Urinary bladder (tissue), 4 donors: ENCODE data around the gene SLC24A4. TPM values are rescaled to one million over a fixed set of nuclear protein-coding genes. Genes with fewer than 3 reads are reported as not detected.
A peak's percentile ranks its signal among the peaks of the same experiment; 100 is the strongest.

Source experiments
- DNase-seq: peaks from one replicate; pipeline ENCODE4 v3.0.0-alpha.2; 2015; ENCODE audit errors: extremely low spot score
- H3K27ac ChIP-seq: one replicate; pipeline ENCODE4 v1.5.1; 2013; ENCODE audit warnings: low read depth, mild to moderate bottlenecking, moderate library complexity
- H3K36me3 ChIP-seq: one replicate; pipeline ENCODE4 v1.6.1; 2013; ENCODE audit warnings: mild to moderate bottlenecking, moderate library complexity; ENCODE audit not compliant: insufficient read depth
- H3K4me1 ChIP-seq: one replicate; pipeline ENCODE4 v1.6.1; 2013; ENCODE audit warnings: mild to moderate bottlenecking, moderate library complexity; ENCODE audit not compliant: insufficient read depth
- H3K4me3 ChIP-seq: one replicate; pipeline ENCODE4 v1.5.1; 2013; ENCODE audit warnings: low read depth, low read length
- WGBS: extraction: QIAGEN DNeasy Blood & Tissue Kit; methylation state at CpG from one replicate; pipeline ENCODE4 v1.1.7; 2013; 5-methylcytosine and 5-hydroxymethylcytosine counted together
- polyA plus RNA-seq: library from polyadenylated mRNA; stranded (reverse); fragments of 200-250 nt; gene quantifications from one replicate; pipeline ENCODE4 v1.2.3, GENCODE V29; 2013
- total RNA-seq: library from RNA; depleted of rRNA; stranded (reverse); fragments of >200 nt; gene quantifications from one replicate; pipeline ENCODE4 v1.2.3, GENCODE V29; 2014
- donor health status: healthy with polysubstance abuse.
- donor health status: healthy.

SLC24A4 gene
- total RNA-seq (0.85 TPM), polyA plus RNA-seq (0.18 TPM)

GRCh38 chr14:92323011-92323915 is at the start of gene SLC24A4:
TSS of gene SLC24A4 (plus strand) at chr14:92323165. CDS start at chr14:92323831, 666 bp downstream.
- Histone ChIP-seq H3K4me1 (no peaks in the 10 kb centered on the region), H3K36me3 (no peaks in the 10 kb centered on the region), H3K27ac (no peak within 1 kb of the TSS), H3K4me3 (peak within 1 kb of the TSS; percentile 43)
- under 1% methylated on average over 117 of the region's 117 CpGs for WGBS
- no peak for DNase-seq

GRCh38 chr14:92273166-92273565 is 49.8 kb upstream of the SLC24A4 start:
- Histone ChIP-seq H3K27ac (no peak overlapping the region), H3K4me1 (no peaks in the 10 kb centered on the region), H3K36me3 (no peaks in the 10 kb centered on the region), H3K4me3 (no peak overlapping the region)
- DNase-seq: no peak
- WGBS: 79% methylated on average over 2 of the region's 2 CpGs

- DNase-seq: no peak
- Histone ChIP-seq H3K36me3 (no peaks in the 10 kb centered on the region), H3K4me3 (no peak overlapping the region), H3K27ac (no peak overlapping the region), H3K4me1 (no peaks in the 10 kb centered on the region)
- 87% methylated on average over 7 of the region's 7 CpGs for WGBS
Observed at GRCh38 chr14:92274055-92274454, 48.9 kb upstream of the SLC24A4 start.

GRCh38 chr14:92276074-92276473 is 46.9 kb upstream of the SLC24A4 start:
- H3K4me3 ChIP-seq: no peak overlapping the region
- DNase-seq: no peak
- WGBS: 86% methylated on average over 7 of the region's 7 CpGs
- no peaks in the 10 kb centered on the region for H3K36me3 ChIP-seq
- no peak overlapping the region for H3K27ac ChIP-seq
- H3K4me1 ChIP-seq: no peaks in the 10 kb centered on the region

GRCh38 chr14:92277031-92277430 is 45.9 kb upstream of the SLC24A4 start:
- no peak for DNase-seq
- Histone ChIP-seq H3K4me3 (no peak overlapping the region), H3K36me3 (no peaks in the 10 kb centered on the region), H3K4me1 (no peaks in the 10 kb centered on the region), H3K27ac (no peak overlapping the region)
- 86% methylated on average over 5 of the region's 5 CpGs for WGBS

GRCh38 chr14:92280554-92281262 is 42.3 kb upstream of the SLC24A4 start:
- H3K36me3 ChIP-seq: no peaks in the 10 kb centered on the region
- H3K27ac ChIP-seq: no peak overlapping the region
- no peak for DNase-seq
- H3K4me1 ChIP-seq: no peaks in the 10 kb centered on the region
- no peak overlapping the region for H3K4me3 ChIP-seq
- WGBS: 80% methylated on average over 4 of the region's 4 CpGs

- H3K4me1 ChIP-seq: no peaks in the 10 kb centered on the region
- 88% methylated on average over 2 of the region's 2 CpGs for WGBS
- H3K4me3 ChIP-seq: no peak overlapping the region
- no peak overlapping the region for H3K27ac ChIP-seq
- DNase-seq: no peak
- H3K36me3 ChIP-seq: no peaks in the 10 kb centered on the region
Observed at GRCh38 chr14:92282669-92283068, 40.3 kb upstream of the SLC24A4 start.

- DNase-seq: no peak
- Histone ChIP-seq H3K27ac (no peak overlapping the region), H3K4me3 (no peak overlapping the region), H3K36me3 (no peaks in the 10 kb centered on the region), H3K4me1 (no peaks in the 10 kb centered on the region)
- 88% methylated on average over 3 of the region's 3 CpGs for WGBS
Observed at GRCh38 chr14:92285311-92285710, 37.7 kb upstream of the SLC24A4 start.

GRCh38 chr14:92287987-92288386 is 35.0 kb upstream of the SLC24A4 start:
- WGBS: 89% methylated on average over 10 of the region's 10 CpGs
- Histone ChIP-seq H3K27ac (no peak overlapping the region), H3K4me3 (no peak overlapping the region), H3K4me1 (no peaks in the 10 kb centered on the region), H3K36me3 (no peaks in the 10 kb centered on the region)
- DNase-seq: no peak

GRCh38 chr14:92288994-92289660 is 33.8 kb upstream of the SLC24A4 start:
- WGBS: 37% methylated on average over 9 of the region's 9 CpGs
- Histone ChIP-seq H3K4me3 (no peak overlapping the region), H3K27ac (no peak overlapping the region), H3K4me1 (no peaks in the 10 kb centered on the region), H3K36me3 (no peaks in the 10 kb centered on the region)
- no peak for DNase-seq

GRCh38 chr14:92292673-92293072 is 30.3 kb upstream of the SLC24A4 start:
- Histone ChIP-seq H3K4me3 (no peak overlapping the region), H3K36me3 (no peaks in the 10 kb centered on the region), H3K27ac (no peak overlapping the region), H3K4me1 (no peaks in the 10 kb centered on the region)
- 78% methylated on average over 2 of the region's 2 CpGs for WGBS
- DNase-seq: no peak

- Histone ChIP-seq H3K27ac (no peak overlapping the region), H3K4me3 (no peak overlapping the region), H3K4me1 (no peaks in the 10 kb centered on the region), H3K36me3 (no peaks in the 10 kb centered on the region)
- no peak for DNase-seq
- 79% methylated on average over 2 of the region's 2 CpGs for WGBS
Observed at GRCh38 chr14:92294506-92294905, 28.5 kb upstream of the SLC24A4 start.

- no peaks in the 10 kb centered on the region for H3K36me3 ChIP-seq
- no peak overlapping the region for H3K4me3 ChIP-seq
- H3K27ac ChIP-seq: no peak overlapping the region
- WGBS: 78% methylated on average over 6 of the region's 6 CpGs
- DNase-seq: no peak
- H3K4me1 ChIP-seq: no peaks in the 10 kb centered on the region
Observed at GRCh38 chr14:92297818-92298595, 25.0 kb upstream of the SLC24A4 start.
